K562 (cell line): ENCODE data around the gene KCNJ9. TPM values are rescaled to one million over a fixed set of nuclear protein-coding genes. Genes with fewer than 3 reads are reported as not detected.
A peak's percentile ranks its signal among the peaks of the same experiment; 100 is the strongest.
"Not testable (repeated sequence)": the region's sequence is repeated elsewhere in the genome, so short reads cannot be mapped to it uniquely, and the experiment has no call there.

ENCODE experiments used
- ATAC-seq: fragments of 200-7000 bp; cut with Tn5 transposase; 3 replicates; pipeline ENCODE4 v1.9.1; 2020; ENCODE audit warnings: moderate library complexity
- BruUV-seq: library from RNA; stranded (reverse); fragments of 400-500 nt; replicated peaks from 2 replicates; lab custom pipeline; 2021; lab: Mats Ljungman, UMichigan
- CTCF ChIA-PET: fragments of 300-600 bp; formaldehyde crosslinking; extraction: SDS; loops from one replicate; lab custom pipeline; 2021; ENCODE audit warnings: low intra/inter-chr PET ratio; lab: Yijun Ruan, JAX
- POLR2A ChIA-PET: fragments of 300-600, 350-650 bp; sonication (Branson Sonifier 250); formaldehyde crosslinking; extraction: SDS; loops from one replicate; lab custom pipeline; 2021; ENCODE audit warnings: antibody characterized with exemption, inconsistent platforms; lab: Yijun Ruan, JAX
- DNase-seq, 4 experiments: peaks; one replicate each; pipeline versions ENCODE4 v3.0.0 to v3.0.0-alpha.2; 2011 to 2018; ENCODE audit warnings: low spot score in 3 of 4, mixed read lengths in 3 of 4; ENCODE audit errors: extremely low read depth in 1 of 4
- FAIRE-seq: peaks from 2 replicates; lab custom pipeline; 2011; peaks lifted over from hg19 to GRCh38; lab: Jason Lieb, UNC
- H2AFZ ChIP-seq: 2 replicates; pipeline ENCODE4 v1.6.0; 2011; ENCODE audit warnings: low read depth, low read length, control low read depth, inconsistent platforms
- H3K27ac ChIP-seq: fragments of 200-600 bp; 3 replicates; pipeline ENCODE4 v1.8.0; 2011; ENCODE audit warnings: low read depth, mild to moderate bottlenecking, control low read depth, inconsistent platforms, low read length, moderate library complexity, mixed read lengths; ENCODE audit errors: extremely low read depth
- H3K27me3 ChIP-seq, 2 experiments: fragments of 300-600 bp in 1 of 2; 2 replicates in 1 of 2; 3 replicates in 1 of 2; pipeline versions ENCODE4 v1.6.0 to v1.8.0; 2011; ENCODE audit warnings: inconsistent platforms in 2 of 2, low read length in 2 of 2, mild to moderate bottlenecking in 1 of 2, mixed read lengths in 1 of 2, moderate library complexity in 1 of 2; ENCODE audit not compliant: control insufficient read depth in 2 of 2, insufficient read depth in 2 of 2
- H3K36me3 ChIP-seq: fragments of 300-600 bp; 3 replicates; pipeline ENCODE4 v1.8.0; 2011; ENCODE audit warnings: mild to moderate bottlenecking, low read length, inconsistent platforms; ENCODE audit not compliant: control insufficient read depth, insufficient read depth
- H3K4me1 ChIP-seq, 2 experiments: fragments of 200-600 bp in 1 of 2; replicated peaks in 1 of 2; 2 replicates in 1 of 2; 3 replicates in 1 of 2; pipeline versions ENCODE4 v1.5.1 to v1.8.0; 2011; ENCODE audit warnings: inconsistent platforms in 2 of 2, low read length in 2 of 2, mild to moderate bottlenecking in 1 of 2, mixed read lengths in 1 of 2, moderate library complexity in 1 of 2; ENCODE audit not compliant: control insufficient read depth in 2 of 2, insufficient read depth in 2 of 2
- H3K4me2 ChIP-seq: 2 replicates; pipeline ENCODE4 v1.6.1; 2011; ENCODE audit warnings: low read length, control low read depth, inconsistent platforms, mixed read lengths; ENCODE audit not compliant: insufficient read depth
- H3K4me3 ChIP-seq: fragments of 200-600 bp; sonication (generic), shearing (Covaris generic); 2 replicates; pipeline ENCODE4 v1.5.1; 2016; ENCODE audit warnings: control low read depth, inconsistent platforms
- H3K79me2 ChIP-seq: fragments of 200-600 bp; 3 replicates; pipeline ENCODE4 v1.8.0; 2011; ENCODE audit warnings: low read length, inconsistent platforms; ENCODE audit not compliant: control insufficient read depth, insufficient read depth
- H3K9ac ChIP-seq, 2 experiments: 2 replicates each; pipeline versions ENCODE4 v1.6.0 to v1.6.1; 2011; ENCODE audit warnings: low read depth in 2 of 2, low read length in 2 of 2, control low read depth in 1 of 2, inconsistent platforms in 1 of 2, mild to moderate bottlenecking in 1 of 2, mixed read lengths in 1 of 2; ENCODE audit not compliant: insufficient read depth in 1 of 2
- H3K9me1 ChIP-seq: one replicate; pipeline ENCODE4 v1.6.0; 2011; ENCODE audit warnings: inconsistent platforms, mild to moderate bottlenecking, low read length, moderate library complexity; ENCODE audit not compliant: control insufficient read depth, insufficient read depth
- H3K9me3 ChIP-seq: replicated peaks from 2 replicates; pipeline ENCODE4 v1.5.1; 2011; ENCODE audit warnings: low read depth, low read length, inconsistent platforms; ENCODE audit not compliant: control insufficient read depth, insufficient read depth
- H4K20me1 ChIP-seq: replicated peaks from 2 replicates; pipeline ENCODE4 v1.6.1; 2011; ENCODE audit warnings: low read length, inconsistent platforms, mixed read lengths; ENCODE audit not compliant: control insufficient read depth, insufficient read depth
- FOSL1 ChIP-seq: fragments of 200-800 bp; sonication (Bioruptor generic); conservative IDR thresholded peaks from 2 replicates; pipeline ENCODE4 v1.6.1; 2016; ENCODE audit warnings: missing genetic modification characterization, missing compliant biosample characterization
- JUND ChIP-seq, 2 experiments: IDR thresholded peaks; 2 replicates in 1 of 2; 3 replicates in 1 of 2; pipeline ENCODE4 v1.6.1; 2011; ENCODE audit warnings: borderline replicate concordance in 2 of 2, low read depth in 2 of 2, low read length in 2 of 2, improper control_type of control experiment in 1 of 2, missing biosample characterization in 1 of 2, missing genetic modification characterization in 1 of 2, missing genetic modification reagents in 1 of 2
- KDM1A ChIP-seq, 2 experiments: fragments of 450-650 bp; IDR thresholded peaks; 2 replicates each; pipeline ENCODE4 v1.6.1; 2016; ENCODE audit warnings: mild to moderate bottlenecking in 2 of 2
- ZNF121 ChIP-seq: sonication (generic); formaldehyde crosslinking; conservative IDR thresholded peaks from 2 replicates; pipeline ENCODE4 v1.8.0; 2022; ENCODE audit warnings: missing genetic modification reagents
- ZNF263 ChIP-seq: sonication (generic); formaldehyde crosslinking; IDR thresholded peaks from 2 replicates; pipeline ENCODE4 v1.8.0; 2022; ENCODE audit warnings: mild to moderate bottlenecking, missing genetic modification reagents, borderline replicate concordance
- WGBS: fragments of 100-300 bp; shearing (Covaris generic); methylation state at CpG from one replicate; pipeline ENCODE4 v1.1.6; 2016; ENCODE audit warnings: low coverage, mixed read lengths; ENCODE audit not compliant: insufficient coverage; ENCODE audit errors: missing lambda C conversion rate; 5-methylcytosine and 5-hydroxymethylcytosine counted together
- in situ Hi-C: fragments of 300-500 bp; cut with MboI; formaldehyde crosslinking; loops from 4 replicates; pipeline ENCODE4 v1.15.0; 2018; ENCODE audit warnings: inconsistent platforms, mixed read lengths
- intact Hi-C: fragments of 100-400 bp; cut with micrococcal nuclease; formaldehyde crosslinking; loops from 2 replicates; pipeline ENCODE4 v1.14.2; 2022
- polyA plus RNA-seq, 8 experiments: library from polyadenylated mRNA; depleted of rRNA in 4 of 8; stranded (reverse) in 5 of 8; unstranded in 3 of 8; fragments of >200 nt; fragmentation: Nextera tagmentation in 2 of 8; fragmentation: Illumina TruSeq in 1 of 8; extraction: Ambion mirVana in 2 of 8; extraction: Trizol in 1 of 8; gene quantifications; 2 replicates each; pipeline versions ENCODE4 v1.2.1 to v1.2.3, GENCODE V29; 2011 to 2014; ENCODE audit warnings: inconsistent platforms in 1 of 8, missing spikeins in 1 of 8
- total RNA-seq, 7 experiments: library from RNA; depleted of rRNA in 6 of 7; stranded (reverse); fragments of >200 nt in 6 of 7; fragmentation: Illumina TruSeq in 2 of 7; extraction: Trizol in 2 of 7; gene quantifications; 2 replicates each; pipeline versions ENCODE4 v1.2.1 to v1.2.3, GENCODE V29; 2011 to 2021; ENCODE audit warnings: low replicate concordance in 1 of 7
- TF ChIP-seq, protein P1 (sequence below), 2 experiments: fragments of 450-650 bp in 1 of 2; sonication (generic) in 1 of 2; formaldehyde crosslinking in 1 of 2; IDR thresholded peaks in 1 of 2; conservative IDR thresholded peaks in 1 of 2; 2 replicates each; pipeline versions ENCODE4 v1.6.1 to v1.8.1; 2016 to 2023; ENCODE audit warnings: mild to moderate bottlenecking in 2 of 2, moderate library complexity in 2 of 2, inconsistent platforms in 1 of 2, missing genetic modification reagents in 1 of 2

KCNJ9 gene
- total and polyA plus RNA-seq, 9 of the 15 experiments (the other 6 are each of a cell fraction or from before 2014, with no cell fraction given), result not detected

DNA sequence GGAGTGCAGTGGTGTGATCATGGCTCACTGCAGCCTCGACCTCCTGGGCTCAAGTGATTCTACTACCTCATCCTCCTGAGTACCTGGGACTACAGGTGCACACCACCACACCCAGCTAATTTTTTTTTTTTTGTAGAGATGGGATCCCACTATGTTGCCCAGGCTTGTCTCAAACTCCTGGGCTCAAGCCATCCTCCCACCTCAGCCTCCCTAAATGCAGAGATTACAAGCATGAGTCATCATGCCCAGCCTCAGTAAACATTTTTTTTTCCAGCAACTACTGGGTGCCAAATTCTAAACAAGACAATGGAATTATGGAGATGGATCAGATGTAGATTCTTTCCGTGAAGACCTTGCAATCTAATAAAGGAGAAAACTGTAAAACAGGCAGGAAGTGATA lies 31.2 kb upstream of the KCNJ9 start:
- H3K4me2 ChIP-seq, H3K4me3 ChIP-seq, DNase-seq, intact Hi-C loops, H4K20me1 ChIP-seq, POLR2A ChIA-PET, CTCF ChIA-PET, H3K27ac ChIP-seq, H2AFZ ChIP-seq, H3K9me1 ChIP-seq, BruUV-seq, H3K79me2 ChIP-seq, ATAC-seq, H3K36me3 ChIP-seq, H3K9ac ChIP-seq, in situ Hi-C loops, H3K9me3 ChIP-seq, FAIRE-seq: not testable (repeated sequence)
- peaks cover 10 to 35% of the 10 kb centered on the region in 2 experiments for H3K27me3 ChIP-seq
- peaks cover 11 to 20% of the 10 kb centered on the region in 2 experiments; a peak in 4 of 5 replicates for H3K4me1 ChIP-seq
- WGBS, result 5% methylated on average over 2 of the region's 2 CpGs
- TF ChIP-seq ZNF121 (CRISPR knock-in tag), result 0 out of 2 replicates have a peak, but pooled peaks have one; percentile 43
- TF ChIP-seq JUND (IDR thresholded peaks at IDR 0.05; ENCODE audit: borderline replicate concordance, low read depth, low read length), result peak; percentile 46; the same call in 1 of the 2 replicates
- TF ChIP-seq JUND (tag; IDR thresholded peaks at IDR 0.05; ENCODE audit: borderline replicate concordance, low read depth, low read length), result peak; percentile 14; the same call in 1 of the 3 replicates
- peak; percentile 71; the same call in 1 of the 2 replicates for TF ChIP-seq ZNF263 (CRISPR knock-in tag)
- TF ChIP-seq KDM1A (IDR thresholded peaks at IDR 0.05), result 0 out of 4 replicates have a peak, but pooled peaks of 1 of the 2 experiments have one; percentile 19
- TF ChIP-seq, protein P1, sequence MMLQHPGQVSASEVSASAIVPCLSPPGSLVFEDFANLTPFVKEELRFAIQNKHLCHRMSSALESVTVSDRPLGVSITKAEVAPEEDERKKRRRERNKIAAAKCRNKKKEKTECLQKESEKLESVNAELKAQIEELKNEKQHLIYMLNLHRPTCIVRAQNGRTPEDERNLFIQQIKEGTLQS (IDR thresholded peaks at IDR 0.05), result peak; percentile 58
- TF ChIP-seq, protein P1 (CRISPR knock-in tag; conservative IDR thresholded peaks at IDR 0.05), result not testable (repeated sequence)
- peak; percentile 36; the same call in 1 of the 2 replicates for TF ChIP-seq FOSL1 (tag)
